Mesothelial cell of epicardium (in vitro differentiated cells): ENCODE measurements around the gene NPR2. TPM values are rescaled to one million over a fixed set of nuclear protein-coding genes. Genes with fewer than 3 reads are reported as not detected.

Source experiments
- DNase-seq, 2 experiments: peaks; one replicate each; pipeline ENCODE4 v3.0.0; 2021; ENCODE audit warnings: low spot score in 2 of 2; ENCODE audit not compliant: unreplicated experiment in 2 of 2
- H3K27ac Mint-ChIP-seq: 2 replicates; pipeline ENCODE4 v1.8.0; 2021; ENCODE audit warnings: mixed read lengths
- H3K27me3 Mint-ChIP-seq: 2 replicates; pipeline ENCODE4 v1.8.0; 2021; ENCODE audit warnings: low read depth, mixed read lengths
- H3K36me3 Mint-ChIP-seq: 2 replicates; pipeline ENCODE4 v1.8.0; 2021; ENCODE audit warnings: mixed read lengths
- H3K4me1 Mint-ChIP-seq: 2 replicates; pipeline ENCODE4 v1.8.0; 2021; ENCODE audit warnings: mixed read lengths
- H3K4me3 Mint-ChIP-seq: 2 replicates; pipeline ENCODE4 v1.8.0; 2021; ENCODE audit warnings: mild to moderate bottlenecking, moderate library complexity, mixed read lengths
- H3K9me3 Mint-ChIP-seq: 2 replicates; pipeline ENCODE4 v1.8.0; 2021; ENCODE audit warnings: mixed read lengths
- CTCF ChIP-seq: fragments of 200-600 bp; sonication (generic); IDR thresholded peaks from one replicate; pipeline ENCODE4 v1.5.0; 2021; ENCODE audit warnings: antibody characterized with exemption; ENCODE audit not compliant: unreplicated experiment
- total RNA-seq: library from RNA; stranded (reverse); gene quantifications from 3 replicates; pipeline ENCODE4 v1.2.1, GENCODE V29; 2021

Gene NPR2
- total RNA-seq, 1 donor from 2014 or later, result 30.6 TPM

- Mint-ChIP-seq H3K4me3 (peak within 1 kb of the TSS; percentile 90), H3K4me1 (peaks cover 48% of the 10 kb centered on the region), H3K36me3 (no peaks in the 10 kb centered on the region), H3K27ac (peak within 1 kb of the TSS; percentile 97), H3K9me3 (no peaks in the 10 kb centered on the region), H3K27me3 (no peaks in the 10 kb centered on the region)
- no peak for TF ChIP-seq CTCF
- peak; percentile 93 to 95 for DNase-seq
These were observed 37.8 kb downstream of the NPR2 start, which contains the start of gene TMEM8B for GRCh38 chr9:35829084-35829763. Gene TMEM8B (plus strand): TSS chr9:35829228. CDS start chr9:35829448, 220 bp downstream.

GRCh38 chr9:35829764-35830096 is 38.3 kb downstream of the NPR2 start:
- Mint-ChIP-seq H3K36me3 (no peaks in the 10 kb centered on the region), H3K27ac (peak overlapping the region; percentile 92), H3K4me1 (peaks cover 48% of the 10 kb centered on the region)

DNA sequence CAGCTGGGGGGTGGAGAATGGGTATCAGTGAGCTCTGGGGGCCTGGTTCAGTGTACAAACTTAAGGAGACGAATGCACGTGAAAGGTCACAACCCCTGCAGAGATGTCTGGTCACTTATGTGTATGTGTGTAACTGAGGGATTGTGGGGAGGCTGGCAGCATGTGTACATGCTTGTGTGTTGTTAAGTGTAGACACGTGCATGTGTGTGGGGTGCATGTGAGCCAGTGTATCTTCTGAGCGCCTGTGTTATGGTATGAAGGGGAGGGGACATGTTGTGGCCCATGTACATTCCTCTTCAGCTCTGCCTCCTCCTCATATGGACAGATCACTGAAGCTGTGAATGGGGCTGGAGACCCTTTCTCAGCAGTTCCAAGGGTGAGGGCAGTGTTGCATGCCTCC is 39.6 kb downstream of the NPR2 start:
- TF ChIP-seq CTCF, result no peak
- Mint-ChIP-seq H3K9me3 (no peaks in the 10 kb centered on the region), H3K27me3 (no peaks in the 10 kb centered on the region), H3K4me3 (peak overlapping the region; percentile 46), H3K4me1 (peaks cover 47% of the 10 kb centered on the region), H3K36me3 (no peaks in the 10 kb centered on the region), H3K27ac (peak overlapping the region; percentile 17)
- DNase-seq, result no peak

More at GRCh38 chr9:35829764-35830096, 38.3 kb downstream of the NPR2 start:
- DNase-seq, result no peak
- no peaks in the 10 kb centered on the region for H3K9me3 Mint-ChIP-seq
- no peak for TF ChIP-seq CTCF
- H3K27me3 Mint-ChIP-seq, result no peaks in the 10 kb centered on the region
- H3K4me3 Mint-ChIP-seq, result peak overlapping the region; percentile 87

- H3K27ac Mint-ChIP-seq, result peak overlapping the region; percentile 59
- no peak overlapping the region for H3K4me3 Mint-ChIP-seq
- H3K27me3 Mint-ChIP-seq, result no peaks in the 10 kb centered on the region
- H3K36me3 Mint-ChIP-seq, result no peaks in the 10 kb centered on the region
- peaks cover 45% of the 10 kb centered on the region for H3K4me1 Mint-ChIP-seq
- no peaks in the 10 kb centered on the region for H3K9me3 Mint-ChIP-seq
- TF ChIP-seq CTCF, result no peak
- no peak for DNase-seq
These were observed 41.4 kb downstream of the NPR2 start for GRCh38 chr9:35832814-35833213.

DNA sequence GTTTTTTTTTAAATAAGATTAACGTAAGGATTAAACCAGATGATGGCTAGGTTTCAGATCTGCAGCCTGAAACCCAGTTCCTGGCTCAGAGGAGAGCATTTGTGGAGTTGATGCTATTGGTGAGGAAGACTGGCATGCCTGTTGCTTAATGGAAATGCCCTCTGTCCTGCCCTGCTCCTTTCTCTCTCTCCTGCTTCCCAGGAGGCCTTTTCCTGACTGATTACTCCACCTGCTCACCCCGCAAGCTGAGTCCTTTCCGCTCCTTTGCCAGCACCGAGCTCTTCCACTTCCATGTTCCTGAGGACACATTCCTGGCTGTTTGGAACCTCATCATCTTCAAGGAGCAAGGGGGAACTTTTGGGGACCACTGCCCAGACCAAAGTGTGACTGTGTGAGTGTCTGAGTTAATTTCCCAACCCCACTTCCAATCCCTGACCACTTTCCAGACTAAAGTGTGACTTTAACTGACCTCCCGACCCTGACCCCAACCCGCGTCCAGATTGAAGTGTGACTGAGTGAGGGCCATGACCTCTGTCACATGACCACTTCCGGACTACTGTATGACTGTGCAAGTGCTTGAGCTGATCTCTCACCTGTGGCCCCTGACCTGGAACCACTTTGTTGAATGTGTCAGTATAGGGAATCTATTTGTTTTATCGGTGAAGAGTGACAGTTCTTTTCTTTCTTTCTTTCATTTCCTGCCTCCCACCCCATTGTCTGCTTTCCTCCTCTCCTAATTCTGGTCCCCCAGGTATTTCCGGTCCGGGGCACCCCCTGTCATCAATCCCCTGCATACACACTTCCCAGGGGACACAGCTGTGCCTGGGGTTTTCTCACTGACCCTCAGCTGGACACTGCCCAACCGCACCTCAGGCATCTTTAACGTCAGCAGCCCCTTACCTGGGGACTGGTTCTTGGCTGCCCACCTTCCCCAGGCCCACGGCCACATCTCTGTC is 43.1 kb downstream of the NPR2 start:
- no peak for DNase-seq
- no peaks in the 10 kb centered on the region for H3K36me3 Mint-ChIP-seq
- no peak for TF ChIP-seq CTCF
- H3K4me3 Mint-ChIP-seq, result no peak overlapping the region
- H3K27ac Mint-ChIP-seq, result no peak overlapping the region
- peaks cover 36% of the 10 kb centered on the region for H3K4me1 Mint-ChIP-seq
- H3K27me3 Mint-ChIP-seq, result no peaks in the 10 kb centered on the region
- no peaks in the 10 kb centered on the region for H3K9me3 Mint-ChIP-seq
